ENCODE data around the gene DRICH1.
"Not testable (repeated sequence)": the region's sequence is repeated elsewhere in the genome, so short reads cannot be mapped to it uniquely, and the experiment has no call there.

Gene DRICH1, protein sequence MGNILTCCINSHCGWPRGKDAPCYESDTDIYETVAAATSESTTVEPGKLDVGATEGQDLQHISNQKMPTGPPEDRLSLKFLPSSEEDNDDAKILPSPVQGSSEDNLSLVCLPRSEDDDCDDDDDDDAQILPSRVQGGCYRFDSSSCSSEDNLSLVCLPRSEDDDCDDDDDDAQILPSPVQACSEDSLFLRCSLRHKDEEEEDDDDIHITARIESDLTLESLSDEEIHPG

DNA sequence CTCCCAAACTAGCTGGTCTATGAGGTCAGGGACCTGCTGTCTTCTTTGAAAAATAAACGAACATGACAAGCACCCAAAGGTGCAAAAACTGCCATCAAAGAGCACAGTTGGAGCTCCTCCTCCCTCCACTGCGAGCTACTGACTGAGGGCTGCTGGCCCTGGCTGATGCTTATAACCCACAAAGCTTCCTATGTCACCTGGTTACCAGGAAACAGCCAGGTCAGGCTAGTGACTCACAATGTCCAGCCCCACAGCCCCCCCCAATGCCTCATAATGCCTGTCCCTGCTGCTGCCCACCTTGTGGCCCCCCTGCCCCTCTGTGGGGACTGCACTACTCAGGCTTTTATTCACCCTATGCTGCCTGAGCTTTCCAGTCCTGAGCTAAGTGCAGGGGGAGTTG is at the start of gene DRICH1:
Gene DRICH1, minus strand, starts transcription at position 144 of the 400 bp plus-strand sequence. CDS start 298 bp downstream, outside the sequence.
- peaks cover 18% of the 10 kb centered on the region for H3K27me3 Mint-ChIP-seq (ENCODE audit: low read depth, poor library complexity)
- no peaks in the 10 kb centered on the region for H3K9me3 Mint-ChIP-seq
- H3K4me3 Mint-ChIP-seq, result no peak within 1 kb of the TSS
- H3K36me3 Mint-ChIP-seq (ENCODE audit: low read depth), result no peaks in the 10 kb centered on the region
- peaks cover 4% of the 10 kb centered on the region for H3K4me1 Mint-ChIP-seq
- no peak within 1 kb of the TSS for H3K27ac Mint-ChIP-seq
- no peak for DNase-seq
- TF ChIP-seq, protein P1, sequence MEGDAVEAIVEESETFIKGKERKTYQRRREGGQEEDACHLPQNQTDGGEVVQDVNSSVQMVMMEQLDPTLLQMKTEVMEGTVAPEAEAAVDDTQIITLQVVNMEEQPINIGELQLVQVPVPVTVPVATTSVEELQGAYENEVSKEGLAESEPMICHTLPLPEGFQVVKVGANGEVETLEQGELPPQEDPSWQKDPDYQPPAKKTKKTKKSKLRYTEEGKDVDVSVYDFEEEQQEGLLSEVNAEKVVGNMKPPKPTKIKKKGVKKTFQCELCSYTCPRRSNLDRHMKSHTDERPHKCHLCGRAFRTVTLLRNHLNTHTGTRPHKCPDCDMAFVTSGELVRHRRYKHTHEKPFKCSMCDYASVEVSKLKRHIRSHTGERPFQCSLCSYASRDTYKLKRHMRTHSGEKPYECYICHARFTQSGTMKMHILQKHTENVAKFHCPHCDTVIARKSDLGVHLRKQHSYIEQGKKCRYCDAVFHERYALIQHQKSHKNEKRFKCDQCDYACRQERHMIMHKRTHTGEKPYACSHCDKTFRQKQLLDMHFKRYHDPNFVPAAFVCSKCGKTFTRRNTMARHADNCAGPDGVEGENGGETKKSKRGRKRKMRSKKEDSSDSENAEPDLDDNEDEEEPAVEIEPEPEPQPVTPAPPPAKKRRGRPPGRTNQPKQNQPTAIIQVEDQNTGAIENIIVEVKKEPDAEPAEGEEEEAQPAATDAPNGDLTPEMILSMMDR (IDR thresholded peaks at IDR 0.05), result no peak

DNA sequence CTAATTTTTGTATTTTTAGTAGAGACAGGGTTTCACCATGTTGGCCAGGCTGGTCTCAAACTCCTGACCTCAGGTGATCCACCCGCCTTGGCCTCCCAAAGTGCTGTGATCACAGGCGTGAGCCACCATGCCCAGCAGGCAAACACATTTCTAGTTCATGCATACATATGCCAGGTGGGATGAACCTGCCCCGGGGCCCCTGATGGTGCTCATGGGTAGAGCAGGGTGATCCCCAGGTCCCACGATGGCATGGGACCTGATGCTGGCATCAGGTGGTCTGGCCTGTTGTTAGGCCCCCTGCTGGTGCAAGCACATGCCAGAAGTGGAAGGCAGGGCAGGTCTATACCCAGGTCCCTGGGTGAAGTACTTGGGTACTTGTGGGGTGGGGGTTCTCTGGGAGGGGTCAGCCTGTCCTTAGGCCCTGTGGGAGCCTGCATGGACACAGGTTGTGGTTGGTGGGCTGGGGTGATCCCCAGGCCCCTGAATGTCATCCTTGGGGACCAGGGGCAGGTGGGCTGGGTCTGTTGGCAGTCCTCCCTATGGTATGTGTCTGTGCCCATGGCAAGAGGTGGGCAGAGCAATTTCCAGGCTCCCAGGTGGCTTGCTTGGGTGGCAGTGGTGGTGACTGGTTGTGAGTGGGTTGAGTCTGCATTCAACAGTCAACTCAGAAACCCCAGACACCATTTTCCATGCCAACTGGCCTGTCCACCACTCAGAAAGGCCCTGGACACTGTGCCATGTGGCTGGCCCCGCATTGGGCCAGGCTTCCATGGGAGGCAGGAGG is 49.1 kb upstream of the DRICH1 start:
- no peak overlapping the region for H3K4me3 Mint-ChIP-seq
- TF ChIP-seq, protein P1 (IDR thresholded peaks at IDR 0.05), result no peak

DNA sequence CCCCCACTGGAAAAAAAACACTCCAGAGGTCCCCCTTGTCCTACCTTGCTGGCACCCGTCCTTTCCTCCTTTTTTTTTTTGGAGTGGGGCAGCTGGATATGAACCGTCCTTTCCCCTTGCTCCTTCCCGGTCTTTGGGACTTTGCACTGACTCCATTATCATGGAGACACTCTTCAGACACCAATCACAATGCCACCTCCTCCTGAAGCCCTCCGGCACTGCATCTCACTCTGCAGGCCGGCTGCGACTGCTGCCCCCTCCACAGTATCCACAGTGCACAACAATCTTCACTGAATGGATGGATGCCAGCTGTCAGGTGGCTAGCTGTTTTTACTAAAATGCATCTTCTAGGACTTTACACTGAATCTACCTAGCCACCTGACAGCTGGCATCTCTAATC is 46.0 kb upstream of the DRICH1 start:
- H3K27me3 Mint-ChIP-seq (ENCODE audit: low read depth, poor library complexity), result no peaks in the 10 kb centered on the region
- peaks cover 22% of the 10 kb centered on the region for H3K36me3 Mint-ChIP-seq (ENCODE audit: low read depth)
- peaks cover 21% of the 10 kb centered on the region for H3K4me1 Mint-ChIP-seq
- H3K27ac Mint-ChIP-seq, result no peak overlapping the region
- DNase-seq, result no peak
- no peak overlapping the region for H3K4me3 Mint-ChIP-seq
- H3K9me3 Mint-ChIP-seq, result no peaks in the 10 kb centered on the region
- TF ChIP-seq, protein P1 (IDR thresholded peaks at IDR 0.05), result no peak

More for the DNA sequence above, 49.1 kb upstream of the DRICH1 start:
- Mint-ChIP-seq H3K4me1 (peaks cover 24% of the 10 kb centered on the region), H3K27me3 (ENCODE audit: low read depth, poor library complexity) (no peaks in the 10 kb centered on the region), H3K27ac (no peak overlapping the region), H3K36me3 (ENCODE audit: low read depth) (peaks cover 29% of the 10 kb centered on the region), H3K9me3 (no peaks in the 10 kb centered on the region)
- no peak for DNase-seq

DNA sequence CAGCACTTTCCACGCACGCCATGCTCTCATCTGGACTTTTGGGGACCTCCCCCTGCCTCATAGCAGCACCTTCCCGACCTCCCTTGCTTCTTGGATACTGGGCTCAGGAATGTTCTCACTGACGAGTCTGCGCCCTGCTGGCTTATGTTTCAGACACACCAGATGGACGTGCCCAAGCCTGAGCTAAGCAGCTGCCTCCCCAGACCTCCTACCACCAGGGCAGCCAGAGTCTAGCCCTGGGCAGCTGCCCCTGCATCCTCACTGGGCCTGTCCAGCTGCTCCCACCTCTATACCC is 45.5 kb upstream of the DRICH1 start:
- H3K36me3 Mint-ChIP-seq (ENCODE audit: low read depth), result peaks cover 17% of the 10 kb centered on the region
- TF ChIP-seq, protein P1 (IDR thresholded peaks at IDR 0.05), result no peak
- H3K9me3 Mint-ChIP-seq, result no peaks in the 10 kb centered on the region
- no peak for DNase-seq
- no peak overlapping the region for H3K27ac Mint-ChIP-seq
- no peak overlapping the region for H3K4me3 Mint-ChIP-seq
- no peaks in the 10 kb centered on the region for H3K27me3 Mint-ChIP-seq (ENCODE audit: low read depth, poor library complexity)
- H3K4me1 Mint-ChIP-seq, result peaks cover 18% of the 10 kb centered on the region

DNA sequence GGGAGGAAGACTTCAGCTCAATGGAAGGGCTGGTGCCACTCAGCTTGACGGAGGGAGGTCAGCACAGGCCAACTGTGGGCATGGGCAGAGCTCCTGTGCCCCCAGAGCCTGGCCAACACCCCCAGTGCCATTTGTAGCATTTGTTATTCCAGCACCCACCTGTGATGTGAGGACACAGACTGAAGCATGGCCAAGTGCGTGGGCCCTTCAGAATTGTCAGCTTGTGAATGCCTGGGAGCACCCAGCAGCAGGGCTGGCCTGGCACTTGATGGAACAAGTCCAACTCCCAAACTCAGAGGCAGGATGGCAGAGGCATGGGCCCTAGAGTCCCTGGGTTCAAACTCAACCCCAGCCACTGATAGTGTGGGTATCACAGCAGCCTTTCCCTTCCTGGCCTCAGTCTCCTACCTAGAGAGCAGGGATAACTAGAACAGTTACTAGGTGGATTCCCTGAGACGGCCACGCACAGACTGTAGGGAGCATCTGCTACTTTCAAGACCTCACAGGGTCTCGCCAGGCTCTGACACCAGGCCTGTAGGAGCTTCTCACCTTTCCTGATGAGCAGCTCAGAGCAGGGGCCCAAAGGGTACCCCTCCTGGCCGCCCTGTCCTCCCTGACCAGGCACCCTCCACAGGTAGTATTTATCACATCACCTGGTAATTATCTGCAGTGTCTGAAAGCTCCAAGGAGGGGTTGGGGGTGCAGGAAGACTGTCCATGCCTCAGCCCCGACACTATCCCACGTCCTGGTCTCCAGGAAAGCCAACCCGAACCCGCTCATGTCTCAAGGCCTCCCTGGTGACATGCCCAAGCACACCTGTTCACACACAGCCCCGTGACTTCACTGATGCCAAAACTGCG is 45.0 kb upstream of the DRICH1 start:
- H3K27me3 Mint-ChIP-seq (ENCODE audit: low read depth, poor library complexity); H3K9me3 Mint-ChIP-seq; H3K4me3 Mint-ChIP-seq; DNase-seq; H3K27ac Mint-ChIP-seq: not testable (repeated sequence)
- Mint-ChIP-seq H3K36me3 (ENCODE audit: low read depth) (peaks cover 13% of the 10 kb centered on the region), H3K4me1 (peaks cover 15% of the 10 kb centered on the region)

All from nephron progenitor cell (in vitro differentiated cells).